ENCODE measurements around the gene AKAP12. TPM values are rescaled to one million over a fixed set of nuclear protein-coding genes. Genes with fewer than 3 reads are reported as not detected.
A peak's percentile ranks its signal among the peaks of the same experiment; 100 is the strongest.

AKAP12 gene
- total and polyA plus RNA-seq, 2 donors from 2014 or later = 10.2 to 84.6 TPM

GRCh38 chr6:151284548-151285017, 44.8 kb downstream of the AKAP12 start:
- FAIRE-seq (no peak), DNase-seq (no peak)
- intact Hi-C loops (cut with DNase I) = no loop called here
- Histone ChIP-seq H3K27ac (ENCODE audit: low read depth in 2 of 2, low read length in 2 of 2) (peak overlapping the region; percentile 41 to 54), H3K9ac (ENCODE audit: low read length in 3 of 3) (peak overlapping the region in 1 of 3 donors; percentile 1), H3K9me3 (ENCODE audit: control insufficient read depth in 2 of 3, insufficient read depth in 1 of 3, low read length in 3 of 3) (no peaks in the 10 kb centered on the region), H3K4me1 (ENCODE audit: control insufficient read depth in 2 of 3, insufficient read depth in 2 of 3, low read depth in 1 of 3, low read length in 3 of 3) (peaks cover 4 to 6% (median 5%) of the 10 kb centered on the region in 3 donors), H3K36me3 (ENCODE audit: control insufficient read depth in 2 of 3, insufficient read depth in 3 of 3, low read length in 3 of 3) (no peaks in the 10 kb centered on the region), H3K27me3 (ENCODE audit: control insufficient read depth, insufficient read depth, low read length) (no peaks in the 10 kb centered on the region), H3K4me3 (ENCODE audit: low read length in 3 of 3) (no peak overlapping the region)
- TF ChIP-seq, protein P1, sequence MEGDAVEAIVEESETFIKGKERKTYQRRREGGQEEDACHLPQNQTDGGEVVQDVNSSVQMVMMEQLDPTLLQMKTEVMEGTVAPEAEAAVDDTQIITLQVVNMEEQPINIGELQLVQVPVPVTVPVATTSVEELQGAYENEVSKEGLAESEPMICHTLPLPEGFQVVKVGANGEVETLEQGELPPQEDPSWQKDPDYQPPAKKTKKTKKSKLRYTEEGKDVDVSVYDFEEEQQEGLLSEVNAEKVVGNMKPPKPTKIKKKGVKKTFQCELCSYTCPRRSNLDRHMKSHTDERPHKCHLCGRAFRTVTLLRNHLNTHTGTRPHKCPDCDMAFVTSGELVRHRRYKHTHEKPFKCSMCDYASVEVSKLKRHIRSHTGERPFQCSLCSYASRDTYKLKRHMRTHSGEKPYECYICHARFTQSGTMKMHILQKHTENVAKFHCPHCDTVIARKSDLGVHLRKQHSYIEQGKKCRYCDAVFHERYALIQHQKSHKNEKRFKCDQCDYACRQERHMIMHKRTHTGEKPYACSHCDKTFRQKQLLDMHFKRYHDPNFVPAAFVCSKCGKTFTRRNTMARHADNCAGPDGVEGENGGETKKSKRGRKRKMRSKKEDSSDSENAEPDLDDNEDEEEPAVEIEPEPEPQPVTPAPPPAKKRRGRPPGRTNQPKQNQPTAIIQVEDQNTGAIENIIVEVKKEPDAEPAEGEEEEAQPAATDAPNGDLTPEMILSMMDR (IDR thresholded peaks at IDR 0.05; ENCODE audit: borderline replicate concordance, extremely low read depth, insufficient read depth) = no peak

DNA sequence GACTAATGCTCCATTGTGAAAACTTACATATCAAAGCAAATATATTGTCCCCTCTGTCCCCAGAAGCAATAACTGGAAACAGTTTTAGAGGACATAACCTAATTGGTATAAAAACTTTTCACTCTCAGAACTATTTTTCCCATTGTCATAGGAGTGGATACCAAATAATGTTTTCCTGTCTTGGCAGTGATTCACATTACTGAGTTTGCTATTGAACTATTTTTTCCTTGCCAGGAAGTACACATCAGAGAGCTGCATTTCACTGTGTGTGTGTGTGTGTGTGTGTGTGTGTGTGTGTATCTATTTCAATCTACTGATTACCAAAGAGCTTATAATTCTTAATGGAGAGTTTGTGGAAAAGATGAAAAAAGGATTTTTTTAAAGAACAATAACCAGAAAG, 45.4 kb downstream of the AKAP12 start:
- DNase-seq = peak in 1 of 5 donors; percentile 72
- H3K27ac ChIP-seq (ENCODE audit: low read depth in 2 of 2, low read length in 2 of 2) = peak overlapping the region; percentile 41 to 54
- no peak overlapping the region for H3K9ac ChIP-seq (ENCODE audit: low read length in 3 of 3)
- intact Hi-C loops (cut with DNase I) = no loop called here
- no peaks in the 10 kb centered on the region for H3K27me3 ChIP-seq (ENCODE audit: control insufficient read depth, insufficient read depth, low read length)
- TF ChIP-seq, protein P1 (IDR thresholded peaks at IDR 0.05; ENCODE audit: borderline replicate concordance, extremely low read depth, insufficient read depth) = no peak
- H3K4me1 ChIP-seq (ENCODE audit: control insufficient read depth in 2 of 3, insufficient read depth in 2 of 3, low read depth in 1 of 3, low read length in 3 of 3) = peaks cover 4 to 6% (median 5%) of the 10 kb centered on the region in 3 donors
- FAIRE-seq = no peak
- H3K9me3 ChIP-seq (ENCODE audit: control insufficient read depth in 2 of 3, insufficient read depth in 1 of 3, low read length in 3 of 3) = no peaks in the 10 kb centered on the region
- H3K4me3 ChIP-seq (ENCODE audit: low read length in 3 of 3) = no peak overlapping the region
- H3K36me3 ChIP-seq (ENCODE audit: control insufficient read depth in 2 of 3, insufficient read depth in 3 of 3, low read length in 3 of 3) = no peaks in the 10 kb centered on the region

- Histone ChIP-seq H3K27me3 (ENCODE audit: control insufficient read depth, insufficient read depth, low read length) (no peaks in the 10 kb centered on the region), H3K9ac (ENCODE audit: low read length in 3 of 3) (no peak overlapping the region), H3K4me3 (ENCODE audit: low read length in 3 of 3) (peak overlapping the region in 2 of 3 donors; percentile 17 to 23), H3K9me3 (ENCODE audit: control insufficient read depth in 2 of 3, insufficient read depth in 1 of 3, low read length in 3 of 3) (no peaks in the 10 kb centered on the region), H3K4me1 (ENCODE audit: control insufficient read depth in 2 of 3, insufficient read depth in 2 of 3, low read depth in 1 of 3, low read length in 3 of 3) (peaks cover 5 to 10% (median 9%) of the 10 kb centered on the region in 3 donors), H3K27ac (ENCODE audit: low read depth in 2 of 2, low read length in 2 of 2) (peak overlapping the region; percentile 1 to 23), H3K36me3 (ENCODE audit: control insufficient read depth in 2 of 3, insufficient read depth in 3 of 3, low read length in 3 of 3) (no peaks in the 10 kb centered on the region)
- DNase-seq (peak in 1 of 5 donors; percentile 71), FAIRE-seq (no peak)
- TF ChIP-seq, protein P1 (IDR thresholded peaks at IDR 0.05; ENCODE audit: borderline replicate concordance, extremely low read depth, insufficient read depth) = no peak
- intact Hi-C loops (cut with DNase I) = no loop called here
Observed at GRCh38 chr6:151286214-151286613, 46.4 kb downstream of the AKAP12 start.

Measured in kidney (tissue), 14 donors.